H1 (cell line): Measurements from ENCODE around the gene DLL4. TPM values are rescaled to one million over a fixed set of nuclear protein-coding genes. Genes with fewer than 3 reads are reported as not detected.

Experiments used
- EP300 ChIP-seq, 2 experiments: IDR thresholded peaks; 1 replicate in 1 of 2; 2 replicates in 1 of 2; pipeline ENCODE4 v1.6.1; 2011 to 2012; ENCODE audit warnings: low read depth in 2 of 2, low read length in 2 of 2, mild to moderate bottlenecking in 2 of 2, borderline replicate concordance in 1 of 2, inconsistent platforms in 1 of 2, moderate library complexity in 1 of 2
- NRF1 ChIP-seq: IDR thresholded peaks from 2 replicates; pipeline ENCODE4 v1.6.1; 2011; ENCODE audit warnings: mild to moderate bottlenecking, low read depth, low read length, improper control_type of control experiment
- polyA plus RNA-seq, 7 experiments: library from polyadenylated mRNA; depleted of rRNA in 3 of 7; stranded (reverse) in 5 of 7; unstranded in 2 of 7; fragments of >200 nt in 5 of 7; fragments of 200-250 nt in 2 of 7; gene quantifications; 1 replicate in 5 of 7; 2 replicates in 1 of 7; 4 replicates in 1 of 7; pipeline versions ENCODE4 v1.2.1 to v1.2.3, GENCODE V29; 2011 to 2013; ENCODE audit warnings: missing spikeins in 2 of 7, mixed read lengths in 2 of 7
- total RNA-seq: library from RNA; stranded (reverse); fragmentation: NEBNext Ultra II Directional; extraction: Animal tissue kit (Norgen Biotek cat#: 25700); gene quantifications from 2 replicates; pipeline ENCODE4 v1.2.1, GENCODE V29; 2021

DLL4 gene
- total and polyA plus RNA-seq, 2 of the 8 experiments (the other 6 are each of a cell fraction or from before 2014, with no cell fraction given) = 0.23 to 0.60 TPM

DNA sequence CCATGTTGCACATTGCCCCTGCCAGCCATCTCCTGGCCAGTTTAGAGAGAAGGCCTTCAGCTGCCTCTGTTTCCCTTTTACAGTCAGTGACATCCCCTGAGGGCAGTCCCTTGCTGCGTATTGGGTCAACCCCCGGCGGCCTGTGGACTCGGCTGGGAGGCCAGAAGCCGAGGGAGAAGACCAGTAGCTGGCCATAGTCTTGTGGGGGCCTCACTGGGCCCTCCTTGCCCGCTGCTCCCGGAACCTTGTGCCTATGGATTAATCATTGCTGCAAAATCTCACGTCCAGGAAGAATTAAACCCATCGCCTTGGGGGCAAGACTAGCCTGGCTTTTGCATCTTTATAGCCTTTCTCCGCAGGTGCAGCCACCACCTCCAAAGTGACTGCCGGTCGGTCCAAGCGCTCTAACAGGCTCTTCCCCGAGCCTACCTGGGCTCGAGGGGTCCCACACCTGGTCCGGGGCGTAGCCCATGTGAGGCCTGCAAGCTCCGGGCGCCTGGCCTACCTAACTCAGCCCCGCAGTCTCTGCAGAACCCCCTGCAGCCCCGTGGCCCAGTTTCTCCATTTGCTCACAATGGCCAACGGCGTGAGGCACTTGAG is 23.3 kb downstream of the DLL4 start (continued):
- no peak for TF ChIP-seq EP300 (IDR thresholded peaks at IDR 0.05; ENCODE audit: borderline replicate concordance in 1 of 2, low read depth in 2 of 2, low read length in 2 of 2)
- no peak for TF ChIP-seq NRF1
- TF ChIP-seq, all 59 proteins: peak for 6
